ENCODE results near the gene COQ10B. TPM values are rescaled to one million over a fixed set of nuclear protein-coding genes. Genes with fewer than 3 reads are reported as not detected.
"Not testable (repeated sequence)": the region's sequence is repeated elsewhere in the genome, so short reads cannot be mapped to it uniquely, and the experiment has no call there.

COQ10B gene
- total RNA-seq, 1 donor, result 48.1 TPM

- peaks cover 79% of the 10 kb centered on the region for H4K20me1 ChIP-seq (ENCODE audit: insufficient read depth, low read length)
- H3K4me2 ChIP-seq (ENCODE audit: insufficient read depth, low read length), result no peak overlapping the region
- DNase-seq (ENCODE audit: insufficient read length, low spot score, missing footprints), result peak; percentile 66
- H3K36me3 ChIP-seq (ENCODE audit: insufficient read depth, low read length), result peaks cover 19% of the 10 kb centered on the region
- no peak overlapping the region for H3K4me3 ChIP-seq (ENCODE audit: insufficient read depth, low read length)
- TF ChIP-seq CTCF (IDR thresholded peaks at IDR 0.05; ENCODE audit: extremely low read depth, low read depth, low read length), result no peak
- no peaks in the 10 kb centered on the region for H3K9me3 ChIP-seq (ENCODE audit: low read depth, low read length)
- H3K27me3 ChIP-seq (ENCODE audit: insufficient read depth, low read length), result no peaks in the 10 kb centered on the region
- H3K79me2 ChIP-seq (ENCODE audit: insufficient read depth, low read length), result peaks cover 100% of the 10 kb centered on the region
- H3K27ac ChIP-seq (ENCODE audit: low read depth, low read length), result no peak overlapping the region
- peaks cover 21% of the 10 kb centered on the region for H3K4me1 ChIP-seq (ENCODE audit: insufficient read depth, low read length)
- no peak overlapping the region for H2AFZ ChIP-seq (ENCODE audit: low read length)
Observed at GRCh38 chr2:197426723-197427603, 26.4 kb upstream of the COQ10B start.

GRCh38 chr2:197427986-197428385, 25.4 kb upstream of the COQ10B start:
- H3K27ac ChIP-seq (ENCODE audit: low read depth, low read length), result no peak overlapping the region
- H3K27me3 ChIP-seq (ENCODE audit: insufficient read depth, low read length), result no peaks in the 10 kb centered on the region
- no peaks in the 10 kb centered on the region for H3K9me3 ChIP-seq (ENCODE audit: low read depth, low read length)
- H4K20me1 ChIP-seq (ENCODE audit: insufficient read depth, low read length), result peaks cover 89% of the 10 kb centered on the region
- no peak for TF ChIP-seq CTCF (IDR thresholded peaks at IDR 0.05; ENCODE audit: extremely low read depth, low read depth, low read length)
- peaks cover 9% of the 10 kb centered on the region for H3K36me3 ChIP-seq (ENCODE audit: insufficient read depth, low read length)
- H3K4me3 ChIP-seq (ENCODE audit: insufficient read depth, low read length), result no peak overlapping the region
- DNase-seq (ENCODE audit: insufficient read length, low spot score, missing footprints), result no peak
- peaks cover 100% of the 10 kb centered on the region for H3K79me2 ChIP-seq (ENCODE audit: insufficient read depth, low read length)
- H2AFZ ChIP-seq (ENCODE audit: low read length), result no peak overlapping the region
- H3K4me1 ChIP-seq (ENCODE audit: insufficient read depth, low read length), result peaks cover 31% of the 10 kb centered on the region
- no peak overlapping the region for H3K4me2 ChIP-seq (ENCODE audit: insufficient read depth, low read length)

GRCh38 chr2:197431858-197432257, 21.5 kb upstream of the COQ10B start:
- H3K4me1 ChIP-seq (ENCODE audit: insufficient read depth, low read length), result peaks cover 35% of the 10 kb centered on the region
- H2AFZ ChIP-seq (ENCODE audit: low read length), result no peak overlapping the region
- H3K27ac ChIP-seq (ENCODE audit: low read depth, low read length), result peak overlapping the region; percentile 24
- peak overlapping the region; percentile 94 for H3K4me2 ChIP-seq (ENCODE audit: insufficient read depth, low read length)
- no peaks in the 10 kb centered on the region for H3K27me3 ChIP-seq (ENCODE audit: insufficient read depth, low read length)
- H3K36me3 ChIP-seq (ENCODE audit: insufficient read depth, low read length), result no peaks in the 10 kb centered on the region
- H3K4me3 ChIP-seq (ENCODE audit: insufficient read depth, low read length), result no peak overlapping the region
- no peak for TF ChIP-seq CTCF (IDR thresholded peaks at IDR 0.05; ENCODE audit: extremely low read depth, low read depth, low read length)
- H3K9me3 ChIP-seq (ENCODE audit: low read depth, low read length), result no peaks in the 10 kb centered on the region
- peaks cover 64% of the 10 kb centered on the region for H4K20me1 ChIP-seq (ENCODE audit: insufficient read depth, low read length)
- H3K79me2 ChIP-seq (ENCODE audit: insufficient read depth, low read length), result peaks cover 88% of the 10 kb centered on the region
- DNase-seq (ENCODE audit: insufficient read length, low spot score, missing footprints), result no peak

GRCh38 chr2:197432527-197432926, 20.8 kb upstream of the COQ10B start:
- H3K4me2 ChIP-seq (ENCODE audit: insufficient read depth, low read length), result peak overlapping the region; percentile 94
- H3K9me3 ChIP-seq (ENCODE audit: low read depth, low read length); DNase-seq (ENCODE audit: insufficient read length, low spot score, missing footprints); H3K27me3 ChIP-seq (ENCODE audit: insufficient read depth, low read length); H2AFZ ChIP-seq (ENCODE audit: low read length); H3K27ac ChIP-seq (ENCODE audit: low read depth, low read length); H3K36me3 ChIP-seq (ENCODE audit: insufficient read depth, low read length): not testable (repeated sequence)
- H3K79me2 ChIP-seq (ENCODE audit: insufficient read depth, low read length), result peaks cover 82% of the 10 kb centered on the region
- H3K4me3 ChIP-seq (ENCODE audit: insufficient read depth, low read length), result peak overlapping the region; percentile 97
- peaks cover 58% of the 10 kb centered on the region for H4K20me1 ChIP-seq (ENCODE audit: insufficient read depth, low read length)
- peaks cover 31% of the 10 kb centered on the region for H3K4me1 ChIP-seq (ENCODE audit: insufficient read depth, low read length)

Data from osteoblast (primary cell).